Activated CD4-positive, alpha-beta T cell treated with anti-CD3 and anti-CD28 coated beads for 24 hours (primary cell): ENCODE results near the gene CD276.
"Not testable (repeated sequence)": the region's sequence is repeated elsewhere in the genome, so short reads cannot be mapped to it uniquely, and the experiment has no call there.

Source experiments
- DNase-seq, 2 donors: peaks; one replicate each; pipeline ENCODE4 v3.0.0-alpha.2; 2020; ENCODE audit warnings: low read depth in 2 of 2

CD276 gene

DNA sequence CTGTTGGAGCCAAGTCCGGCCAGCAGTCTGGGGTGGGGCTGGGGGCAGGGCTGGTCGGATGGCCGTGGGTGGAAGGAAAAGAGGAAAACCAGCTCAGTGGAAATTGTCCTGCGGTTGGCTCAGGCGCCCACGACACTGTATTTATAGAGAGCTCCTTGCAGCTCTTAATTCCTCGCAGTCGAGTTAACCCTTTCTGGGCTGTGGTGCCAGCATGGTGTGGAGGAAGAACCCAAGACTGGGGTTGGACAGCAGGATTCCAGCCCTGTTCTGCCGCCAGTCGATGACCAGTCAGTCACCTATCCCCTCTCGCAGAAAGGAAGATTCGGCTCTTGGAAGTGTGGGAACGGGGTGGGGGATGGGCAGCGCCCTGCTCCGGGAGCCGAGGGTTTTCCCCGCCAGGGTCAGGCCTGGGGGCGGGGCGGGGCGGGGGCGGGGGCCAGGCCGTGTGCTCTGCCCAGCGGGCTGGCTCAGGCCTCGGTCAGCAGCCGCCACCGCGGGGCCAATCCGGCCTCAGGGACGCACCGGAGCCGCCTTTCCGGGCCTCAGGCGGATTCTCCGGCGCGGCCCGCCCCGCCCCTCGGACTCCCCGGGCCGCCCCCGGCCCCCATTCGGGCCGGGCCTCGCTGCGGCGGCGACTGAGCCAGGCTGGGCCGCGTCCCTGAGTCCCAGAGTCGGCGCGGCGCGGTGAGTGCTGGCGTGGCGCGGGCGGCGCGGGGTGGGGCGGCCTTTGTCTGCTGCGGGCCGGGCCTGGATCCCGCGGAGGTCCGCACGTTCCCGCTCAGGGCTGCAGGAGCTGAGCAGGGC lies at the start of gene CD276:
Gene CD276 (plus strand): TSS at position 607 of the 804 bp plus-strand sequence. CDS start 15,257 bp downstream, outside the sequence.
- DNase-seq, result no peak

DNA sequence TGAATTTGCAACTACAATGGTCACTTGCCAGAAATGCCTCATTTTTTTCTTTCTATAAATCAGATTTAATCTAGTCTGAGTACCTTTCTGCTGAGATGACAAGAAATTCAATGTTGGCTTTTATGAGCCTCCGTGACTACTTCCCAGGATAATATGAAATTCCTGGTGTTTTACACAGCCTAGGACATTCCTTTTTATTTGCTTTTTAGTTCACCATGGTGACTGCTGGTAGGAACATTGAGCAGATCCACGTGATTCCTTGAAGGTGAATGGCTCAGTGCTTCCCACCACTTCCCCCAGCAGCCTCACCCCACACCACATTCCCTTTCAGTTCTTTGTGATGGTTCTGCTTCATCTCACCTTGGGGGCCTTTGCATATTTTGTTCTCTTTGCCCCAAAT lies 46.7 kb upstream of the CD276 start:
- no peak for DNase-seq

DNA sequence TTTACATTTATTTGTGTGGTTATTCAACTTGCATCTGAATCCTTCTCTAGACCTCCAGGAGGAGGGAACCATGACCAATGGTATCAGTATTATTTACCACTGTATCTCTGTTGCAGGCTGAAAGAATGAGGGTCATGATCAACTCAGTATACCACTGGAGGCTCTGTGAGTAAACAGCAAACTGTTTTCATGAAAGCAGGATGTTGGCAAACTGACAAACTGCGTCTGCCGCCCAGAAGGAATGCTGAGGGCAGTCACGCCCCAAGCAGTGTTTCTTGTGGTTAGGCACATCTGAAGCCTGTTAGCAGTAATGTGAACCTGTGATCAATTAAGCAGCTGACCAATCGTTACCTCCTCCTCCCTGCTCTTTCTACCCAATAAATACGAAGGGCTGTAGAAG lies 44.7 kb upstream of the CD276 start:
- DNase-seq, result not testable (repeated sequence)

DNA sequence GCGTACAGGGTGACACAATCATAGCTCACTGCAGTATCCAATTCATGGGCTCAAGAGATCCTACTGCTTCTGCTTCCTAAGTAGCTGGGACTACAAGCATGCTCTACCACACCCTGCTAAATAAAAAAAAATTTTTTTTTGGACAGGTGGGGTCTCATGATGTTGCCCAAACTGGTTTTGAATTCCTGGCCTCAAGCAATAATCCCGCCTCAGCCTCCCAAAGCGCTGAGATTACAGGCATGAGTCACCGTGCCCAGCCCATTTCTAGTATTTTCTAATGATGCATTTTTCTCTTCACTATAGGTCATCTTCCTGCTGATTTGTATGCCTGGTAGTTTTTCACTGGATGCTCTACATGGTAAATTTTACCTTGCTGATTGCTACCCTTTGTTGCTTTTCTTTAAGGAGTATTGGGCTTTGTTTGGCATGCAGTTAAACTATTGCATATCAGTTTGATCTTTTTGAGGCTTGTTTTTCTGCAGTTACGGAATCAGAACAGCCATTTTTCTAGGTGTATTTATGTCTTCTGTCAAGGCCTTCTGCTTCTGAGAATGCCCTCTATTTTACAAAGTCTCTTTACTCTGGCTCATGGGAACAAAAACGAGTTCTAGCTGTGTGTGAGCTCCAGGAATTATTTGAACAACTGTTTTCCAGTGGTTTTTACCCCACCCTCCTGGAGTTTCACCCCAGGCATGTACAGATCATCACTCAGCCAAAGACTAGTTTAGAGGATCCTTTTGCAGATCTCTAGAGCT lies 36.7 kb upstream of the CD276 start:
- no peak for DNase-seq

DNA sequence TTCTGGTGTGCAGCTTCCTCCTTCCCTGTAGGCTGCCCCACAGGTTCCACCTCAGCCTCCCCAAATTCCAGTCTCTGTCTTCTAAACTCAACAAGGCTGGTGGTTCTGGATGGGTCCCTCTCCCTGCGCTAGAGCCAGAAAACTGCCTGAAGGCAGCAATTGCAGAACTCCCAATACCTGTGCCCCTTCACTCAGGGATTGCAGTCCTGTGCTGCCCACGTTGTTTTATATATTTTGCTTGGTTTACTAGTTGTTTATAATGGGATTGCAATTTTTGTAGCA lies 36.2 kb upstream of the CD276 start:
- no peak for DNase-seq

DNA sequence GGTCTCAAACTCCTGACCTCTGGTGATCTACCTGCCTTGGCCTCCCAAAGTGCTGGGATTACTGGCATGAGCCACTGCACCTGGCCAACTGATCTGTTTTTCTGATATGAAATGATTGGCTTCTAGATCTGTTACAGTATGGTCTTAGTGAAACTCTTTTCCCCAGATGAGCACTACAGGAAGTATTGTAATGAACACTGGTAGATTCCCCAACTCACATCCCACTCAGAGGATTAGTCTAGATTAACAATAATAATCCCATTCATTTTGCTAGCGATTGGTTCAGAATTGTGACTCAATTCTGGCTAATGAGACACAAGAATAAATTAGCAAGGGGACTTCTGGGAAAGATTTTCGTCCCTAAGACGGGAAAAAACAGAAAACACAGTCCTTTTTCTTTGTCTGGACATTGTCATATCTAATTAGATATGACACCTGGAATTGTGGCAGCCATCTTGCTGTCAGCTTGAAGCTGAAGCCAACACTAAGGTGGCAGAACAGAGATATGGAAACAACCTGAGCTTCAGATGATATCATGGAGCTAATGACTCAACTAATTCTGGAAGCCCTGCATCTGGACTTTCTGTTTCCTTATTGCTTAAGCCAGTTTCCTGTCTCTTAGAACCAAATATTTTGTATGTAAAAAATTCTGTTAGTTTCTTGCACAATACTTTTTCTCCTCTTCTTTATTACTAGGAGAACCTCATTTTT lies 33.6 kb upstream of the CD276 start:
- DNase-seq, result no peak

DNA sequence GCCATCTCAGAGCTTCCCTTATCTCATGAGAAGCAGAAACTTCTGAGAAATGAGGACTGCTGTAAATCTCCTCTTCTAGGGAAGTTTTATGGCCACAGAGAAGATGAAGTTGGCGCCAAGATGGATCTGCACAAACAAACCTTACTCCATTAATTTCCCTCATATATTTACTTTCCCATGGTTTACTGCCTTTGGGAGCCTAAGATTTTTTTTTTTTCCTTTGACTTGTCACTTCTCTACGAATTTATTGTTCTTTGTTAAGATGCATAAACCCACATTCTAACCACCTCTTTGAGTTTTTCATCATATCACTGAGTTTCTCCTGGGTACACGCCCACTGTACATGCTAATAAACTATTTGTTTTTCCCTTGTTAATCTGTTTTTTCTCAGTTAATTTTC lies 29.5 kb upstream of the CD276 start:
- no peak for DNase-seq

DNA sequence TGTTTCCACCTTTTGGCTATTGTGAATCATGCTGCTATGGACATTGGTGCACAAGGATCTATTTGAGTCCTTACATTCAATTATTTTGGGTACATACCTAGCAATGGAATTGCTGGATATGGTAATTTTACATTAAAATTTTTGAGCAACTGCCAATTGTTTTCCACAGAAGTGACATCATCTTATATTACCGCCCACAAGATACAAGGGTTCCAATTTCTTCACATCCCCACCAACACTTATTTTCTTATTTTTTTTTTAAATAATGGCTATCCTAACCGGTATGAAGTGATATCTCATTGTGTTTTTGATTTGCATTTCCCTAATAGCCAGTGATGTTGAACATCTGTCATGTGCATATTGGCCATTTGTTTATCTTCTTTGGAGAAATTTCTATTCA lies 28.5 kb upstream of the CD276 start:
- no peak for DNase-seq

DNA sequence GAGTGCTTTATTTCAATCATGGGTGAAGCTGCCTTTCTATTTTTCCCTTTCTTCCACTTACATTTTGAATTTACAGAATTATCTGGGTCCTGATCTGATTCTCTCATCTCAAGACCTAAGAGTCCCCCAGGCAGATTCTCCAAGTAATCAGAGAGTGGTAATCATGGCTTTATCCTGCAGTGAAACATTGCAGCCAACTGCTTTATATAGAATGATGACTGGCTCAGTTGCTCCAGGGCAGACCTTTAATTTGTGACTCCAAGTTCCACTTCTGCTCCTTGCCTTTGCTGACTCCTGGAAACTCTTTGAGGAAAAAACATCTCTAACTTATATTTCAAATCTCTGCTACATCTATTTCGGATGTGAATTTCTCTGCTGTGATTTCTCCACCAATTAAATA lies 25.5 kb upstream of the CD276 start:
- no peak for DNase-seq

DNA sequence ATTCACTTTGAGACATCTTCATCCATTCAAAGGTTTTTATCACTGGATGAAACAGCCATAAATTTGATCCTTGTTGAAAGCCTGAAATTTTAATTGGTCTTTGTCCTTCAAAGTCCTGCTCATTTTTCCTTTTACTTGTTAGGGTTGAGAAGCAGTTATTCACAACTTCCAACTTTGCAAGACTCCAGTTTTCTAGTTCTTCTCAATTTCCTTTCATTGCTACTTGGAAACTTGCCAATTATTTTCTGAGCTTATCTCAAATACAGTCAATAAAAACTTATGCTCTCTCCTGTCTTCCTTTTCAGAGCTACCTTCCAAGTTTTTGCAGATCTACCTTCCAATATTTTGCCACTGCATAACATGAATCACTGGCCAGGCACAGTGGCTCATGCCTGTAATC lies 23.7 kb upstream of the CD276 start:
- no peak for DNase-seq

DNA sequence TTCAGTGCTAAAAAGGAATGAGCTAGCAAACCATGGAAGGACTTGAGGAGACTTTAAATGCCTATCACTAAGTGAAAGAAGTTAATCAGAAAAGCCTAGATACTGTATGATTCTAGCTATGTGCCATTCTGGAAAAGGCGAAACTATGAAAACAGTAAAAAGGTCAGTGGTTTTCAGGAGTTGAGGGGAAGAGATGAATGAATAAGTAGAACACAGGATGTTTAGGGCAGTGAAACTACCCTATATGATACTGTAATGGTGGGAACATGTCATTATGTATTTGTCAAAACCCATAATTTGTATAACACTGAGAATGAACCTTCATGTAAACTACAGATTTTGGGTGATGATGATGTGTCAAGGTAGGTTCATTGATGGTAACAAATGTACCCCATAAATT lies 9.6 kb upstream of the CD276 start:
- no peak for DNase-seq

DNA sequence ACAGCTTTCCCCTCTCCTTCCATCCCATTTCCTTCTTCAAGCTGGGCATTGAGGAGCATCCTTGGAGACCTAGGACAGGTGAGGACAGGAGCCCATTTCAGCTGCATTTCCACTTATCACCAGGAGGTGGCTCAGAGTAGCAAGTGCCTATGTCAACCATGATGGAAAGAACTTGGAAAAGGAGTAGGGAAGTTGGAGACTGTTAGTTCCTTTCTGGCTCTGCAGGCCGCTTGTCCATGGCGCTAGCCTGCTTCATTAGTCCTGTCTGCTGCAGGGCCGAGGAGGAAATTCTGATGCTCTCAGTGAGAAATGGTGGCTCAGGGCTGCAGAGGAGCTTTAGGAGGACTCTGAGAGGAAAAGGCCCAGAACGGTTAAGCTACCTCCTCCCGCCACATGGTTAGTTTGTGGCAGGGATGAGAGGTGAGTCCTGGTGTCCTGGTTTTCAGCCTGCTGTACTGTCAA lies 7.0 kb upstream of the CD276 start:
- peak; percentile 35 to 51 for DNase-seq

DNA sequence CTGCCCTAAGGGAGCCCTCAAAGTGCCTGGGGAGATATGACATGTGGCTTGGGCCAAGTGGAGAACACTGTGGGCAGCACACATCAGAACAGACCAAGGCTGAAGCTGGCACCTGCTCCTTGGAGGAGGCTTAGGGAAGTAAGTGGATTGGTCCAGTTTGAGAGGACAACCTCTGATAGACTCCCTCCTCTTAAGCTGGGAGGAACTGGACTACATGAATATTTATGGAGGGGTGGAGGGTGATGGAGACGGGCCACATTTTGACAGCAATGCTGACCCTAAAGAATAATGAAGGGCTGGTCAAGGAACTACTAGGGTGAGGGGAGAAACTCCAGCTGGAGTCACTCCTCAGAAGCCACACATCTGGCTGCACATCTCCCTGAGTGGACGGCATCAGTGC lies 6.5 kb upstream of the CD276 start:
- DNase-seq, result no peak

DNA sequence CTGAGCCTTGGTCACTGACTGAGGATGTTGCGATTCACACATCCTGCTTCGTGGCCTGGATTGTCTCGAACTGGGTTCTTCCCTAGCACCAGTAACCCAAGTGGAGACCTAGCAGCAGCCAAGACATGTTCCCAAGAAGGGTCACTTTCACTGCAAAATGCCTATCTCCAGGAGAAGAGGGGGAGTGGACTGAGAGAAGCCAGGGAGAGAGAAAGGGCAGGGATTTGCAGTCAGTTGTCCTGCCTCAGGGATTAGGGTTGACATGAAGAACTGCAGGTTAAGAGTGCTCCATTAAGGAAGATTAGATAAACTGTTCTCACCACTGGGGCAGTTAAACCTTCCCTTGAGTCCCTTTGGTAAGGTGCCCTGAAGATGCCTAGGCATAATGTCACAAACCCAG lies 5.7 kb upstream of the CD276 start:
- DNase-seq, result no peak

DNA sequence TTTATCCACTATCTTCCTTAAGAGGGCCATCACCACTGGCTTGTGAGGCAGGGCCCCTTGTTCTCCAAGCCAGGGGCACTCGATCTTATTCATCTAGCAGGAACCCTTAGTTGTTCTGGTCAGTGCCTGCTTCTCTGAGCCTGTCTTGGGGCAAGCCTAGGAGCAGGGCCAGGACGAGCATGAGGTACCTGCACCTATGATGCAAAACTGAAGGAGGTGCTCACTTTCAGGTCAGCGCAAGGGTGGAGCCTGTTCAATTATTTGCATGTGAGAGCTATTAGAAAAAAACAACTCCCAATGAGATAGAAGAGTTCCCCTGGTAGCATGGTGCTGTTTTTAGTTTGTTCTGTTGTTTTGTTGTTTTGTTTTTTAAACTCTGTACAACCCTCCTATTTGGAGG lies 5.0 kb upstream of the CD276 start:
- no peak for DNase-seq

DNA sequence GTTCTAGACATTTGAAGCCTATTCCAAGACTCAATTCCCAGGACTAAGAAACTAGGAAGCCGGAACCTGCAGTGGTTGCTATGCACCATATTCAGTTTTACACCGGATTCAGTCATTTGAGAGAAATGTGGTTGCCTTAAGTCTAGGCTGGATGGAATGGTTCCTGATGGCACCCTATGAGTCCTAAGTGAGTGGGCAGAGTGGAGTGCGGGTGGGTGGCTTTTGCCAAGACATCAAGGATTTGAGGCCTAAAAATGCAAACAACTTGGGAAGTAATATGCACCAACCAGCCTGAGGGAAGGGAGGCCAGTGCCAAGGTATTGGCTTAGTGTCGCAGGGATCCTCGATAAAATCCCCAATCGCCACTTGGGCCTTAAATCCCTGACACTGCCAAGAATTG lies 4.2 kb upstream of the CD276 start:
- DNase-seq, result no peak

DNA sequence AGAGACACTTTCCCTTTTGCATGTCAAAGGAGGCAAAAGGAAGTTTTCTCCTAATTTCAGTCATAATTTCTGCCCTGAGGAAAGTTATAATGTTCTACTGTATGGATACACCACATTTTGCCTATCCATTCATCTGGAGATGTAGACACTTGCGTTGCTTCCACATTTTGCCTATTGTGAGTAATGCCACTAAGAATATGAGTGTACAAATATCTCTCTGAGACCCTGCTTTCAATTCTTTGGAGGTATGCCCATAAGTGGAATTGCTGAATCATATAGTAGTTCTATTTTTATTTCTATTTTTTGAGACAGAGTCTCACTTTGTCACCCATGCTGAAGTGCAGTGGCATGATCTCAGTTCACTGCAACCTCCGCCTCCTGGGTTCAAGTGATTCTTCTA lies 3.6 kb upstream of the CD276 start:
- DNase-seq, result no peak

DNA sequence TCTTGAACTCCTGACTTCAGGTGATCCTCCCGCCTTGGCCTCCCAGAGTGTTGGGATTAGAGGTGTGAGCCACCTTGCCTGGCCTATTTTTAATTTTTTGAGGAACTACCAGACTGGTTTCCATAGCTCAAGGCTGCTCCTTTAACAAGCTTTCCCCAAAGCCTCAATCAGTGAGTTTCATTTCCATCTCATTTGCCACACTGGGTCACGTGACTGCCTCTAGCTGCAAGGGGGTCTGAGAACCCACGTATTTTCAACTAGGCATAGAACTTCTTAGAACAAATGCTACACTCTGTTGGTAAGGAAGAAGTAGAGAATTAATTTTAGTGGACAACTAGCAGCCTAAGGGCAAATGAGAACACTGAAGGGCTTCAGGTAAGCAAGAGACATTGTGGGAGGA lies 3.1 kb upstream of the CD276 start:
- DNase-seq, result no peak

DNA sequence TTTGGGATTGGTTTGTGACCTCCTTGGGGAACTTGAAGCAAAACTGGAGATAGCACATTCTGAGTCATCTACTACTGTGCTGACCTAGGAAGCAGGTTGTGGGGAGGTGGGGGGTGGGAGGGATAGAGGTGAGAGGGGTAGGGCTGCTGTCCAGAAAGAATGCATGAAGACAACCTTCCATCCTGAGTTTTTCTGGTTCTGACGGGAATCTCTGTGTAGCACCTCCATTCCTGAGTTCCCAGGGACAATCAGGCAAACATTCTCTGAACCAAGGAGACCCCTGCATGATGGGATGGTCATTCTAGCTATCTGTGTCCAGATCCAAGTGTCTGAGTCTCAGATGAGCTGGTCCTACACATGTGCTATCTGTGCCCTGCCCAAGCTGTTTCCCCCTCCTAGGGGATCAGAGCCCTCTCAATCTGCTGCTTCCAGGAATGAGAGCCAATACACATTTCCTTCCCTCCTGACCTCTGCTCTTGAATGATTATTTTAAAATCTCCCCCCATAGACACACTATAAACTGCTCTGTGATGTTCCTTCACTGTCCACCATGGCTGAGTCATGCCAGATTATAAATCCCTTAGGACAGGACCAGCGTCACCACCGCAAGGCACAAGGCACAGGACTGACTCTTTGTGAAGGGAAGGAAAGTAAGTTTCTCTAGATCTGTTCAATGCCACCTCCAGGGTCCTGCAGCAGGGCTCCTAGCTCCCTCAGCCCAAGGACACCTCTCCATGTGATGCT lies 2.2 kb upstream of the CD276 start:
- no peak for DNase-seq

DNA sequence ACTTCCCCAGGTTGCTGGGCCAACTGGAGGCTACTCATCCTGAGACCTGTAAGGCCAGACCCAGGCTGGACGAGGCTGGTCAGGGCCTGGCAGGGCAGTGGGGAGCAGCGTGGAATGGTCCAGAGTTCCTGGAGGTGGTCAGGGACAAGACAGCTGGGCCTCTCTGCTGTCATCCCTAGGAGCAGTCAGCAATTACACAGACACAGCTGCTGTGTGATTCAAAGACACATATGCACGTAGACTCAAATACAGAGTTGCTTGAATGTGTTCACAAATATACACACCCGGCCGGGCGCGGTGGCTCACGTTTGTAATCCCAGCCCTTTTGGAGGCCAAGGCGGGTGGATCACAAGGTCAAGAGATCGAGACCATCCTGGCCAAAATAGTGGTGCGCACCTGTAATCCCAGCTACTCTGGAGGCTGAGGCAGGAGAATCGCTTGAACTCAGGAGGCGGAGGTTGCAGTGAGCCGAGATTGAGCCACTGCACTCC lies 1.5 kb upstream of the CD276 start:
- no peak for DNase-seq

DNA sequence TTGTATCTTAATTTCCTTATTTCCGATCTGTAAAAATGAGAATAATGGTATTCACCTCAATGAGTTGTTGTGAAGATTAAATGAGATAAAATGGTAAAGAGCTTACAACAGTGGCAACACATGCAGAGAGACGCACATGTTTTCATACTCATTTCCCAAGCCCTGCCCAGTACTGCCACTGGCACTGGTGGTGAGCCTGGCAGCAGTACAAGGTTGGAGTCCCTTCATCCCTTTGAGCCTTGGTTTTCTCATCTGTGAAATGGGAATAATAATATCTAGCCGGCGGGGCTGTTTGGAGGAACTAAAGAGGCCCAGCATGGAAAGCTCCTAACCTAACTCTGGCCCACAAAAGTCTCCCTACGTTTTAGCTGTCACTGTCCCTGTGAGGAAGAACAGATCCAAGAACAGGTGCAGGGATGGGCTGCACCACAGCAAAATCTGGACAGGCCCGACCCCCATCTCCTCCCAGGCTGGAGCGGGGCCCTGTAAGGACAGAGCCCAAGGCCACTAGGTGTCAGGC lies 866 bp upstream of the CD276 start:
- no peak for DNase-seq
